ENCODE results near the gene IFRD2.

IFRD2 gene

GRCh38 chr3:50292159-50293078, at the start of gene IFRD2:
IFRD2 (minus strand) TSS chr3:50292429; CDS start chr3:50292274, 155 bp downstream.
- DNase-seq (ENCODE audit: low spot score): peak; percentile 98

GRCh38 chr3:50341537-50341936, 49.3 kb upstream of the IFRD2 start:
- DNase-seq (ENCODE audit: low spot score): no peak

- peak; percentile 52 for DNase-seq (ENCODE audit: low spot score)
Measured at GRCh38 chr3:50340448-50341329, 48.5 kb upstream of the IFRD2 start, which contains the start of gene RASSF1. RASSF1 (minus strand) TSS chr3:50340836; CDS start chr3:50340805, 31 bp downstream.

- DNase-seq (ENCODE audit: low spot score): no peak
Measured at GRCh38 chr3:50340147-50340447, 47.9 kb upstream of the IFRD2 start.

GRCh38 chr3:50339485-50340146, 47.4 kb upstream of the IFRD2 start:
- DNase-seq (ENCODE audit: low spot score): no peak

- no peak for DNase-seq (ENCODE audit: low spot score)
Measured at GRCh38 chr3:50338965-50339364, 46.7 kb upstream of the IFRD2 start.

- peak; percentile 99 for DNase-seq (ENCODE audit: low spot score)
Measured at GRCh38 chr3:50337175-50337861, 45.1 kb upstream of the IFRD2 start.

- DNase-seq (ENCODE audit: low spot score): no peak
Measured at GRCh38 chr3:50336452-50337174, 44.4 kb upstream of the IFRD2 start.

- DNase-seq (ENCODE audit: low spot score): no peak
Measured at GRCh38 chr3:50334339-50335075, 42.3 kb upstream of the IFRD2 start.

GRCh38 chr3:50333744-50334328, 41.6 kb upstream of the IFRD2 start:
- no peak for DNase-seq (ENCODE audit: low spot score)

- DNase-seq (ENCODE audit: low spot score): no peak
Measured at GRCh38 chr3:50331364-50331907, 39.2 kb upstream of the IFRD2 start.

- no peak for DNase-seq (ENCODE audit: low spot score)
Measured at GRCh38 chr3:50330330-50330729, 38.1 kb upstream of the IFRD2 start.

- DNase-seq (ENCODE audit: low spot score): peak; percentile 95
Measured at GRCh38 chr3:50327943-50328691, 35.9 kb upstream of the IFRD2 start, which contains the start of gene TUSC2. TUSC2 (minus strand) TSS chr3:50328223; CDS start chr3:50328099, 124 bp downstream.

GRCh38 chr3:50327129-50327528, 34.9 kb upstream of the IFRD2 start:
- DNase-seq (ENCODE audit: low spot score): no peak

GRCh38 chr3:50326182-50326541, 33.9 kb upstream of the IFRD2 start:
- no peak for DNase-seq (ENCODE audit: low spot score)

GRCh38 chr3:50325497-50326181, 33.4 kb upstream of the IFRD2 start:
- DNase-seq (ENCODE audit: low spot score): no peak

GRCh38 chr3:50325113-50325480, 32.9 kb upstream of the IFRD2 start:
- DNase-seq (ENCODE audit: low spot score): no peak
